HG03159 (cell line): Measurements from ENCODE around the gene PTPRN2.

Experiments used
- ATAC-seq: cut with Tn5 transposase; IDR thresholded peaks from one replicate; pipeline ENCODE4 v1.9.1; 2021; ENCODE audit warnings: mild to moderate bottlenecking, moderate library complexity; ENCODE audit not compliant: unreplicated experiment

PTPRN2 gene

GRCh38 chr7:157769086-157769485 is 818.5 kb downstream of the PTPRN2 start:
- no peak for ATAC-seq

- no peak for ATAC-seq
These were observed 819.4 kb downstream of the PTPRN2 start for GRCh38 chr7:157768198-157768597.

- ATAC-seq: no peak
These were observed 820.0 kb downstream of the PTPRN2 start for GRCh38 chr7:157767506-157768197.

- no peak for ATAC-seq
These were observed 821.5 kb downstream of the PTPRN2 start for GRCh38 chr7:157766098-157766497.

GRCh38 chr7:157764946-157765537 is 822.6 kb downstream of the PTPRN2 start:
- no peak for ATAC-seq

GRCh38 chr7:157764193-157764592 is 823.4 kb downstream of the PTPRN2 start:
- ATAC-seq: no peak

GRCh38 chr7:157763279-157764000 is 824.2 kb downstream of the PTPRN2 start:
- no peak for ATAC-seq

- no peak for ATAC-seq
These were observed 824.8 kb downstream of the PTPRN2 start for GRCh38 chr7:157762824-157763223.

- no peak for ATAC-seq
These were observed 827.5 kb downstream of the PTPRN2 start for GRCh38 chr7:157760004-157760730.

GRCh38 chr7:157759246-157759805 is 828.3 kb downstream of the PTPRN2 start:
- ATAC-seq: no peak

- ATAC-seq: no peak
These were observed 829.0 kb downstream of the PTPRN2 start for GRCh38 chr7:157758468-157759245.

GRCh38 chr7:157757776-157758467 is 829.7 kb downstream of the PTPRN2 start:
- ATAC-seq: no peak

- ATAC-seq: no peak
These were observed 830.4 kb downstream of the PTPRN2 start for GRCh38 chr7:157757211-157757610.

- ATAC-seq: no peak
These were observed 831.9 kb downstream of the PTPRN2 start for GRCh38 chr7:157755741-157756140.

GRCh38 chr7:157754416-157754790 is 833.2 kb downstream of the PTPRN2 start:
- no peak for ATAC-seq

- no peak for ATAC-seq
These were observed 833.8 kb downstream of the PTPRN2 start for GRCh38 chr7:157753713-157754415.

- no peak for ATAC-seq
These were observed 834.8 kb downstream of the PTPRN2 start for GRCh38 chr7:157752832-157753291.

- no peak for ATAC-seq
These were observed 835.5 kb downstream of the PTPRN2 start for GRCh38 chr7:157751951-157752673.
